DMS153 treated with DMSO at 0.1 percent for 48 hours (cell line): ENCODE measurements around the gene SLC25A10.

Experiments used
- DNase-seq: peaks from one replicate; lab custom pipeline; 2025; ENCODE audit not compliant: unreplicated experiment; lab: John Stamatoyannopoulos, UW

Gene SLC25A10

DNA sequence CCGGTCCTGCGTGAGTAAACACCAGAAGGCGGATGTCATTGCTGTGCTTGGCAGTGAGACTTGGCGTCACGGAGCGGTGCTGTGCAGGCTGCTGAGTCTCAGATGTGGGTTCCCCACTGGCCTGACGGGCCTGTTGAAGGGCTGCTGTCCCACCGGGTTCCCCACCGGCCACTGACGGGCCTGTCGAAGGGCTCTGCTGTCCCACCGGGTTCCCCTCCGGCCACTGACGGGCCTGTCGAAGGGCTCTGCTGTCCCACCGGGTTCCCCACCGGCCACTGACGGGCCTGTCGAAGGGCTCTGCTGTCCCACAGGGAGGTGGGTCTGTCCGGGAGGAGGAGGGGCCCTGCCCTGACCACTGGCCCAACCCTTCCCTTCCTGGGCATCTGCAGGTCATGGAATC is 25.5 kb upstream of the SLC25A10 start:
- no peak for DNase-seq

DNA sequence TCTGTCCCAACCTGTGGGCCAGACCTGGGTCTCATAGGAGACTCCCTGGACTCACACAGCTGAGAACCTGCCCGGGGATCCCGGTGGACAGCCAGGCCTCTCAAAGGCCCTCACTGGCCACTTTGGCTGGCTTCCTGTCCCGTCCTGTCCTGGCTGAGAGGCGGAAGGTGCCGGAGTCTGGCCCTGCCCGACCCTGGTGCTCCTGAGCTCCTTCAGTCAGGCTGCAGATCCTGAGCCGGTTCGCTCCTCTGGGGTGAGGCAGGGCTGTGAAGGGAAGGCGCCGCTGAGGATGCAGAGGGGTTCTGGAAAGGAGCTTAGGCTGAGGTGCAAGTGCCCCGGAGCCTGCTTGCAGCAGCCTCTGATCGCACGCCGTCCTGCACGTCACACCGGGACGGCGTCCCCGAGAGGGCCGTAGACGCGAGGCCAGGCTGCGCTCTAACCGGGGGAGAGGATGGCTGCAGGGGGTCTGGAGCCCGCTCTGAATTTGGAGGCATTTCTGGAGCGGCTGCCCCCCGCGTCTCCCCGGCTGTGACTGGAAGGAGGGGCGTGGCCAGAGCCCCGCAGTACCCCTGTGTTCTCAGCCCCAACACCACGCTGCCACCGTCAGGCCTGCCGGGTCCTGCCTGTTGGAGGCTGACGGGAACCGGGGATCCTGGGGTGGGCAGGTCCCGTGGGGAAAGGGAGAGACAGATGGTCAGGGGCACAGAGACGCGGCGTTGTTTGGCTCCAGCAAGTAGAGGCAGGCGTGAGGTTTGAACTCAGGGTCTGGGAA is 24.1 kb upstream of the SLC25A10 start:
- no peak for DNase-seq

DNA sequence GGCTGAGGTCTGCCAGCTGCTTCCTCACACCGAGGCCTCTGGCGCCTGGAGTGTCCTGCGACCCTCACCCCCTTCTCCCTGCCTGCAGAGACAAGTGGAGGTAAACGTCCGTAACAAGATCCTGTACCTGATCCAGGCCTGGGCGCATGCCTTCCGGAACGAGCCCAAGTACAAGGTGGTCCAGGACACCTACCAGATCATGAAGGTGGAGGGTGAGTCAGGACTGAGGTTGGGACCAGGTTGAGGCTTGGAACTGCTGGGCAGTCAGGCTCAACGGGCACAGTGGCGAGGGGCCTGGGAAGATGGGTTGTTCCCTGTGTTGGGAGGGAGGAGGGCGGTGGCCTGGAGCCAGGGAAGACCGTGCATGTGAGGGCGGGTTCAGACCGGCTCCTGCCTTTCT is 23.5 kb upstream of the SLC25A10 start:
- no peak for DNase-seq

DNA sequence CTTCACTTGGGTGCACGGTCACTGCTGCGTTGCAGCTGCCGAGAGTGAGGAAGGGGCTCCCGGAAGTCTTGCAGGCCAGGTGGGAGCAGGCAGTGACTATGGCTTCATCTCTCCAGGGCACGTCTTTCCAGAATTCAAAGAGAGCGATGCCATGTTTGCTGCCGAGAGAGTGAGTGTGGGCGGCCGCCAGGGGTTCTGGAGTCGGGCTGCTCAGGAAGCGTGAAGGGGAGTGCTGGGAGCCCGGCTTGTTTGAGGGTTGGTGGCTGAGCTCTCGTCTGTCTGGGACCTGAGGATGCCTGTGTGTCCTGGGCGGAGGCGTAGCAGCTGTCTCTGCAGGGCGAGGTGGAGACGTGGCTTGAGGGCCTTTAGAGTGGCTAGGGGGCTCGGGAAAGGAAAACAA is 22.0 kb upstream of the SLC25A10 start:
- no peak for DNase-seq

DNA sequence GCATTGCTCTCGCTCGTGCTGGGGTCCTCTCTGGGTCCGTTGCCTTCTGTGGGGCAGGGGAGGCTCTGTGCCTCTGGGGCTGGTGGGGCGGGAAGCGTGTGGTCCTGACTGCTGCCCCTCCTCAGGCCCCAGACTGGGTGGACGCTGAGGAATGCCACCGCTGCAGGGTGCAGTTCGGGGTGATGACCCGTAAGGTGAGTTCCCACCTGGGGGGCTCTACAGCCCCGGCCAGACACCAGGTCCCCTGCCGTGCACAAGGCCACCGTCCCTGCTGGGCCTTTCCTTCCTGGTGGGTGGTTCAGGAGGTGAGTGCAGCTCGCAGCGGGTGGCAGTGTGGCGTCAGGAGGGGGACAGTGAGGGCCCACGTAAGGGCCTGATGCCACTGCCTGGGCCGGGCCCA is 21.5 kb upstream of the SLC25A10 start:
- no peak for DNase-seq

DNA sequence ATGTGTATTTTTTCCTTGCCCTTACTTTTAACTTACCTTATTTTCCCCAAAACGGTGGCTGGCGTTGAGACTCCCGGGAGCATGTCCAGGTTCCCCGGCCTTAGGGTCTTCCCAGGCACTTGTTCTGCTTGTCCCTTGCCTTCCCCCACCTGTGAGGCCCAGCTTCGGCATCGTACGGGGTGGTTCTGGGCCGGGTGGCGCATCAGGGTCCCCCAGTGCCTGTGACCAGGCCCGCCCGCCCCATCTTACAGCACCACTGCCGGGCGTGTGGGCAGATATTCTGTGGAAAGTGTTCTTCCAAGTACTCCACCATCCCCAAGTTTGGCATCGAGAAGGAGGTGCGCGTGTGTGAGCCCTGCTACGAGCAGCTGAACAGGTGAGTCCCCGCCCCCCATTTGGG is 20.9 kb upstream of the SLC25A10 start:
- no peak for DNase-seq

DNA sequence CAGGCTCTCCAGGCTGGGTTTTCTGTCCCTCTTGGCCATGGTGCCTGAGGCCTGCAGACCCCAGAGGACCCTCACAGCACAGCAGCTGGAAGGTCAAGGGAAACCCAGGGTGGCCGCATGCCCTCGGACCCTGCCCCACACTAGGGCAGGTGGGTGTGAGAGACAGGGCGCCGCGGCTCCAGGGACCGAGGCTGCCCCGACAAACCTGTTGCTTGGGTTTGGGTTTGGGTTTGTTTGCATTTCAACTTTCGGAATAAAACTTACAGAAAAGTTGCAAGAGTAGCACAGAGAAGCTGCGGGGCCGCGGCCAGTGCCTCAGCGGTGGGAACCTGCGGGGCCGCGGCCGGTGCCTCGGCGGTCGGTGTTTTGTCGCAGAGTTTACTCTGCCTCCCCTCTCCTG is 20.5 kb upstream of the SLC25A10 start:
- DNase-seq: no peak

DNA sequence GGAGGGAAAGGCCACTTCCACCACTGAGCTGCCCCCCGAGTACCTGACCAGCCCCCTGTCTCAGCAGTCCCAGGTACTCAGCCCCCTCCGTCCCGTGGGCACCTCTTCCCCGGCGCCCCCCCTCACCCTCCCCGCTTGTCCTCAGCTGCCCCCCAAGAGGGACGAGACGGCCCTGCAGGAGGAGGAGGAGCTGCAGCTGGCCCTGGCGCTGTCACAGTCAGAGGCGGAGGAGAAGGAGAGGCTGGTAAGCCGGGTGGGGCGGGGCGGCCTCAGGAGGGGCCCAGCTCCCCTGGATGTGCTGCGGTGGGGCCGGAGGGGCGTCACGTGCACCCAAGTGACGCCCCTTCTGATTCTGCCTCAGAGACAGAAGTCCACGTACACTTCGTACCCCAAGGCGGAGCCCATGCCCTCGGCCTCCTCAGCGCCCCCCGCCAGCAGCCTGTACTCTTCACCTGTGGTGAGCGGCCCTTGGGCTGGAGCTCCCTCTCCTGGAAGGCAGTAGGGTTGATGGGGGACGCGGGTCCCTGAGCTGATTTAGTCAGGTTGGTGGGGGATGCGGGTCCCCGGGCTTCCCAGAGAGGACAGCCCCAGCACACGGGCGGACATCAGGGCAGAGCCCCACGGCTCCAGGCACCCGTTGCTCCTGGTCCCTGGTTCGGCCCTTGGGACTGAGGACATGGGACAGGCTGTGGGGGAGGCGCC is 18.4 kb upstream of the SLC25A10 start:
- DNase-seq: no peak

DNA sequence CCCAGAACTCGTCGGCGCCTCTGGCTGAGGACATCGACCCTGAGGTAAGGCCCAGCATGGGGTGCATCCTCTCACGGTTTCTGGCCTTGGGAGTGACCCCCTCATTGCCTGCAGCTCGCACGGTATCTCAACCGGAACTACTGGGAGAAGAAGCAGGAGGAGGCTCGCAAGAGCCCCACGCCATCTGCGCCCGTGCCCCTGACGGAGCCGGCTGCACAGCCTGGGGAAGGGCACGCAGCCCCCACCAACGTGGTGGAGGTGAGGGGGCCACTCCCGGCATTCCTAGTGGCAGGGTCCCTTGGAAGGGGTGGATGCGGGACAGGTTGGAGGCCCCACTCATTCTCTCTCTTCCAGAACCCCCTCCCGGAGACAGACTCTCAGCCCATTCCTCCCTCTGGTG is 17.3 kb upstream of the SLC25A10 start:
- no peak for DNase-seq

DNA sequence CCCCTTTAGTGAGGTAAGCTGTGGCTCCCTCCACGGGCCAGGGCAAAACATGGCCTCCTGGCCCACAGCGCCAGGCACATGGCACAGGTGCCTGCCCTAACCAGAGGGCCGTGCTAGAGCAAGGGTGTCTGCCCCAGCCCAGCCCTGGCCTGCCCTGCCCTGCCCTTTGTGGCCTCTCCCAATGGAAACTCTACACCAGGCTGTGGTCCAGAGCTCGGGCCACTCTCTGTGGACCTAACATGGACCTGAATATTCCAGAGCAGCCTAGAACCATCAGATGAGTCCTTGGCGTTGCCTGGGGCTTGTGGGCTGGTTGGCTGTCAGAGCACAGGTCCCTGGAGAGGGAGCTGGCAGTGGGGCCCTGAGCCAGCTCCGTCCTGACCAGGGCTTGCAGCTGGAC is 16.9 kb upstream of the SLC25A10 start:
- DNase-seq: no peak

DNA sequence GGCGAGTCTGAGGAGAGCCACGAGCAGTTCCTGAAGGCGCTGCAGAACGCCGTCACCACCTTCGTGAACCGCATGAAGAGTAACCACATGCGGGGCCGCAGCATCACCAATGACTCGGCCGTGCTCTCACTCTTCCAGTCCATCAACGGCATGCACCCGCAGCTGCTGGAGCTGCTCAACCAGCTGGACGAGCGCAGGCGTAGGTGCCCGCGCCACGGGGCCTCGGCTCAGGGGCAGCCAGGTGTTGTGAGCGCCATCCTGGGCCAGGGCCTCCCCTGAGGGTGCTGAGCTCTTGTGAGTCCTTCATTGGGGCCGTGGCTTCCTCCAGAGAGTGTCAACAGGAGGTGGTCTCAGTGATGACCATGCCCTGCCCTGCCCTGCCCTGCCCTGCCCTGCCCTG is 16.3 kb upstream of the SLC25A10 start:
- no peak for DNase-seq

DNA sequence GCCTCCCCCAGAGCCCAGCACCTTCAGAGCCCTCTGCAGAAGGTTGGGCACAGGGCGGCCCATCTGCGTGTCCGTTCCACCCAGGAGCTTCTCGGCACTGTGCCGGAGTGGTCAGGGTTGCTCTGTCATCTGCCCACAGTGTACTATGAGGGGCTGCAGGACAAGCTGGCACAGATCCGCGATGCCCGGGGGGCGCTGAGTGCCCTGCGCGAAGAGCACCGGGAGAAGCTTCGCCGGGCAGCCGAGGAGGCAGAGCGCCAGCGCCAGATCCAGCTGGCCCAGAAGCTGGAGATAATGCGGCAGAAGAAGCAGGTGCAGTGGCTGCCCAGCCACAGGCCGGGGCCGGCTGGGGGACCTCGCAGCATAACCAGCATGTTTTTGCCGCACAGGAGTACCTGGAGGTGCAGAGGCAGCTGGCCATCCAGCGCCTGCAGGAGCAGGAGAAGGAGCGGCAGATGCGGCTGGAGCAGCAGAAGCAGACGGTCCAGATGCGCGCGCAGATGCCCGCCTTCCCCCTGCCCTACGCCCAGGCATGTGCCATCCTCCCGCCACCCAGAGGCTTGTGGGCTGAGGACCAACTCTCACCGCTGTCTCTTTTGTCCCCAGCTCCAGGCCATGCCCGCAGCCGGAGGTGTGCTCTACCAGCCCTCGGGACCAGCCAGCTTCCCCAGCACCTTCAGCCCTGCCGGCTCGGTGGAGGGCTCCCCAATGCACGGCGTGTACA is 15.7 kb upstream of the SLC25A10 start:
- no peak for DNase-seq

DNA sequence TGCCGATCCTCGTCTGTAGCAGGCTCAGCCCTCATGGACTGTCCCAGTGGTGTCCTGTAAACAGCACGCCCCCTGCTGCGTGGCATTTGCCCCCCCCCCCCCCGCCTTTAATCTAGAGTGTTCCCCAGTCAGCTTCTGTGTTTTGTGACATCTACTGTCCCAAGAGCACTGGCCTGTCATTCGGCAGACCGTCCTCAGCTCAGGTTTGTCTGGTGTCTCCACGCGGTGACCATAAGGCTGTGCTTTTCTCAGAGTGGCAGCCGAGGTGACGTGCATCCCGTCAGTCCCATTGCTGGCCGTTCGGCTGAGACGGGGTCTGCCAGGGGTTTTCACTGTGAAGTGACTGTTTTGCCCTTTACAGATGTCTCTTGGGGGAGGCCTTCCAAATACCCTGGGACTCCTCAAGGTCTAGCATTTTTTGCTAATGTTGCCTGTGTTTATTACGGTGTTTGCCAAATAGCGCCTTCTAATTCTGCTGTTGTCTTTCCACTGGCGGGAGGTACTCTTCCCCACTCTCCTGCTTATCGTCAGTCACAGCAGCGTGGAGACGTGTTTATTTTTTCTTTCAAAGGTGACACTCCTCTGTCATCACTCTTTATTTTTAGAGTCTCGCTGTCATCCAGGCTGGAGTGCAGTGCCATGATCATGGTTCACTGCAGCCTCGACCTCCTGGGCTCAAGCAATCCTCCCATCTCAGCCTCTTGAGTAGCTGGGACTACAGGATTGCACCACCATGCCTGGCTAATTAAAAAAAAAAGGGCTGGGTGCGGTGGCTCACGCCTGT is 14.6 kb upstream of the SLC25A10 start:
- DNase-seq: no peak

DNA sequence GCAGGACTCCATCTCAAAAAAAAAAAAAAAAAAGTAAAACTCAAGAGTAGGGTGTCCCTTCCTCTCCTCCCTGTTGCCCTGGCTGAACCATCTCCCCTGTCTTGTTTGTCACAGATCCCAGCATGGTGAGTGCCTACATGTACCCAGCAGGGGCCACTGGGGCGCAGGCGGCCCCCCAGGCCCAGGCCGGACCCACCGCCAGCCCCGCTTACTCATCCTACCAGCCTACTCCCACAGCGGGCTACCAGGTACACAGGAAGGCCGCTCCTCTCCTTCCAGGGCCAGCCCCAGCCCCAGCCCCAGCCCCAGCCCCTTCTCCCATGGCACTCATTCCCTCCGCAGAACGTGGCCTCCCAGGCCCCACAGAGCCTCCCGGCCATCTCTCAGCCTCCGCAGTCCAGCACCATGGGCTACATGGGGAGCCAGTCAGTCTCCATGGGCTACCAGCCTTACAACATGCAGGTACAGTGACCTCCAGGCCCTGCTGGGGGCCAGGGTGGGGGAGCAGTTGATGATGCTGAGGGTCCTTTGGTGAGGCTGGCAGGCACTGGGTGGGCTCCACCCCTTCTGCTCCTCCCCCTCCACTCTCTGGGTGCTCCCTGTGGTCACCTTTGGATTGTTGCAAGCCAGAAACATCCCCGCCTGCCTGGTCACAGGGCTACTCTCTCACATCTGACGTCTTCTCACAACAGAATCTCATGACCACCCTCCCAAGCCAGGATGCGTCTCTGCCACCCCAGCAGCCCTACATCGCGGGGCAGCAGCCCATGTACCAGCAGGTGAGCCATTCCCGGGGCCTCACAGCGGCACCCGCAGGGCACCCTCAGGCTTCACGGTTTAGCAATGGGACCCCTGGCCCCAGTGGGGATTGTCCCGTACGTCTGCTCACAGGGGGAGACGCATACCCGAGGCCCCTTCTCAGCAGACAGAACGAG is 11.5 kb upstream of the SLC25A10 start:
- DNase-seq: no peak

DNA sequence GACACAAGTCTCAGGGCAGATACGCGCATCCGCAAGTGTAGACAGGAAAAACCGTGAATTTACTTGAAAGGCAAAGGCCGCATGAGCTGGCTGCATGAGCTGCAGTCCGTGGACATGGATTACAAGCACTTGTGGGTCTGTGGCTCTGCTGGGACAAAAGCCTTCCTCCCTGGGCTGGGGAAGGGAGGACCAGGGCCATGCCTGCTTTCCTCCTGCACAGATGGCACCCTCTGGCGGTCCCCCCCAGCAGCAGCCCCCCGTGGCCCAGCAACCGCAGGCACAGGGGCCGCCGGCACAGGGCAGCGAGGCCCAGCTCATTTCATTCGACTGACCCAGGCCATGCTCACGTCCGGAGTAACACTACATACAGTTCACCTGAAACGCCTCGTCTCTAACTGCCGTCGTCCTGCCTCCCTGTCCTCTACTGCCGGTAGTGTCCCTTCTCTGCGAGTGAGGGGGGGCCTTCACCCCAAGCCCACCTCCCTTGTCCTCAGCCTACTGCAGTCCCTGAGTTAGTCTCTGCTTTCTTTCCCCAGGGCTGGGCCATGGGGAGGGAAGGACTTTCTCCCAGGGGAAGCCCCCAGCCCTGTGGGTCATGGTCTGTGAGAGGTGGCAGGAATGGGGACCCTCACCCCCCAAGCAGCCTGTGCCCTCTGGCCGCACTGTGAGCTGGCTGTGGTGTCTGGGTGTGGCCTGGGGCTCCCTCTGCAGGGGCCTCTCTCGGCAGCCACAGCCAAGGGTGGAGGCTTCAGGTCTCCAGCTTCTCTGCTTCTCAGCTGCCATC is 10.6 kb upstream of the SLC25A10 start:
- DNase-seq: no peak

DNA sequence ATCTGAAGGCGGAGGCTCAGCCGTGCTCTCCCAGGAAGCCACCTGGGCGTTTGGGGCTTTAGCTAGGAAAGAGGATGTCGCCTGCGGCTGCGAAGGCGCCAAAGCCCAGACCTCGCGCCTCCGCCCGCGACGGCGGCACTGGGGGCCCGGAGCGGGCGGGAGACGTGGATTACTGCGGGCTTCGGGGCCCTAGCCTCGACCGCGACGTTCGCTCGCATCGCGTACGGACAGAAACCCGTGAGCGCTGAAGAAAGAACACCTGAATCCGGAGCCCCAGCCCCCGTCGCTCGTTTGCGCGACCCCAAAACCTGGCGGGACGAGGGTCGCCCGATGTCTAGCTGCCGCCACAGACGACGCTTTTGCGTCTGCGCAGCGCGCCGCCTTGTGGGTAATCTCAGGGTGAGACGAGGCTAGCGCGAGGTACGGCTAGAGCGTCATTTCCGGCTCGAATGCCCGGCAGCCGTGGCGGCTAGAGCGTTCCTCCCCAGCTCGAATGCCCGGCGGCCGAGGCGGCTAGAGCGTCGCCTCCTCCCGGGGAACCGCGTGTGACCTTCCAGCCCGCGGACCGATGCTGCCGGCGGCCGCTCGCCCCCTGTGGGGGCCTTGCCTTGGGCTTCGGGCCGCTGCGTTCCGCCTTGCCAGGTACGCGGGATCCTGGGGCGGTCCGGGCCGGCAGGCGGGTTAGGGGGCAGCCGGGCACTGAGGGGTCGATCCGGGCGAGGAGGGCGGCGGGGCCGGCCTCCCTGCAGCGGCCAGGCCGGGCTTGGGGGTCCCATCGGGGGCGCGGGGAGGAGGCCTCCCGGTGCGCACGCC is 8.9 kb upstream of the SLC25A10 start, which contains the start of gene MRPL12:
MRPL12 (plus strand) TSS at position 434 of the 813 bp plus-strand sequence; CDS start at position 569, 135 bp downstream.
- peak; percentile 80 for DNase-seq

DNA sequence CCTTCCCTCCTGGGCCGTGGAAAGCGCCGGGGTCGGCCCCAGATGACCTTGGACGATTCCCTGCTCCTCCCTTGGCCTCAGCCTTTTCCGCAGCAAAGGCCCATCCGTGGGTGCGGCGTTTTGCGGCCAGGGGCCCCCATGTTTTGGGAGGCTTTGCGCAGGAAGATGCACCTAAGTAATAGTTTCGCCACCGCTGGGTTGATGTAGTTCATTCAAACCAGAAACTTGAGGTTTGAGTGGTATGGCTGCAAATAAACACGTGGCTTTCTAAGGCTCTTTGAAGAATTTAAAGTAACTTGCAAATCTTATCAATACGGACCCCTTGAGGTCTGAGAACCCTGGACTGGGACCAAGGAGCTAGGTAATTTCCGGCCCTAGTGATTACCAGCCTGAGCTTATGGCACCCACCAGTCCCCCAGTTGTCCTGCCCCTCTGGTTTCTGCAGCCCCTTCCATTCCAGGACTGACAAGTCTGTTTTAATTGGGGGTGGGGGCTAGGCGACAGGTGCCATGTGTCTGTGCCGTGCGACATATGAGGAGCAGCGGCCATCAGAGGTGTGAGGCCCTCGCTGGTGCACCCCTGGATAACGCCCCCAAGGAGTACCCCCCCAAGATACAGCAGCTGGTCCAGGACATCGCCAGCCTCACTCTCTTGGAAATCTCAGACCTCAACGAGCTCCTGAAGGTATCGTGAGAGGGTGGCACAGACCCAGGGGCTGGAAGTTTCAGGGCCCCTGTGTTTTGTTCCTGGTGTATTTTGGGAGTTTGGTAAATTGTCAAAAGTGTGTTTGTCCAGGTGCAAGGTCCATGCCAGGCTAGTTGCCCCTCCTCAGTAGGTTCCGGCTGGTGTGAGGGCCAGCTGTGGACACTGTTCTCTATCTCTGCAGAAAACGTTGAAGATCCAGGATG is 8.1 kb upstream of the SLC25A10 start:
- DNase-seq: no peak
